Activated T-helper 2 cell treated with anti-CD3 and anti-CD28 coated beads, Interferon-gamma antibody, Interleukin-2, Interleukin-4, amounts not matched to agents 10 μg/mL and 5 μg/mL and 100 μg/mL, durations not matched to agents 14 hours and 24 hours and 36 hours (primary cell): Measurements from ENCODE around the gene THRA. TPM values are rescaled to one million over a fixed set of nuclear protein-coding genes. Genes with fewer than 3 reads are reported as not detected.

ENCODE experiments used
- DNase-seq: peaks from one replicate; pipeline ENCODE4 v3.0.0; 2021; ENCODE audit warnings: low spot score
- H3K27ac Mint-ChIP-seq: one replicate; pipeline ENCODE4 v1.8.0; 2021; ENCODE audit warnings: mixed read lengths
- H3K27me3 Mint-ChIP-seq: one replicate; pipeline ENCODE4 v1.8.0; 2021; ENCODE audit warnings: low read depth, mixed read lengths
- H3K36me3 Mint-ChIP-seq: one replicate; pipeline ENCODE4 v1.8.0; 2021; ENCODE audit warnings: low read depth, mixed read lengths
- H3K4me1 Mint-ChIP-seq: one replicate; pipeline ENCODE4 v1.8.0; 2021; ENCODE audit warnings: low read depth, mixed read lengths
- H3K4me3 Mint-ChIP-seq: one replicate; pipeline ENCODE4 v1.8.0; 2021; ENCODE audit warnings: low read depth, mild to moderate bottlenecking, moderate library complexity, mixed read lengths
- H3K9me3 Mint-ChIP-seq: one replicate; pipeline ENCODE4 v1.8.0; 2021; ENCODE audit warnings: mixed read lengths
- intact Hi-C: fragments of 100-400 bp; cut with micrococcal nuclease; formaldehyde crosslinking; loops from one replicate; pipeline ENCODE4 v1.15.1; 2023
- total RNA-seq: library from RNA; stranded (reverse); gene quantifications from 2 replicates; pipeline ENCODE4 v1.2.3, GENCODE V29; 2022

THRA gene
- total RNA-seq, 1 donor from 2014 or later = 5.6 TPM

DNA sequence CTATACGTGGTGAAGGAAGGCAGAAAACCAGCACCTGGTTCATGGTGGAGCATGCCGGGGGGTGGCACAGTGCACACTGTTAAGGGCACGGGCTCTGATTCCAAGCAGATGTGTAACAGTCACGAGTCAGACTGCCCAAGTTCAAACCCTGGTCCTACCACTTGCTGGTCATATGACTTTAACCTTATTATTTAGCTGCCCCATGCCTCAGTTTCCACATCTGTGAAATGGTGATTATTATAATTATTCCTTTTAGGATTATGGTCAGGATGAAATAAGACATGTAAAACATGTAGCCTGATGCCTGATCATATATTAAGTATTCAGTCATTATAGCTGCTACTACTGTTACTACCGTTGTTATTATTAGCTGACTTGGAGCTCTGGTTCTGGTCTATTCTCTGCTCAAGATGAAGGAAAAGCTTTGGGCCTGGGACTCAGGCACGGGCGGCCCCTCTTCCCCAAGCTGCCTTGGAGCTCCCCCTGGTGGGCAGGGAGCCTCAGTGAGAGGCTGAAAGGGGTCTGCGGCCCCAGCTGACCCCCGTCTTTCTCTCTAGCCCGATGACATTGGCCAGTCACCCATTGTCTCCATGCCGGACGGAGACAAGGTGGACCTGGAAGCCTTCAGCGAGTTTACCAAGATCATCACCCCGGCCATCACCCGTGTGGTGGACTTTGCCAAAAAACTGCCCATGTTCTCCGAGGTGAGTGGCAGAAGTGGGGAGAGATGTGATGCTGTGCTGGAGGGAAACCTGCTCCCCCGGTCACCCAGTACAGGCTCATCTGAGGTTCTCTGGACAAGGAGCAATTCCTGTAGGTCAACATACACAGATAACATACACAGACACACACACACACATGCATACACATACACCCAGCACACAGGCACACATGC lies 23.6 kb downstream of the THRA start:
- Mint-ChIP-seq H3K27me3 (no peaks in the 10 kb centered on the region), H3K27ac (no peak overlapping the region), H3K36me3 (peaks cover 4% of the 10 kb centered on the region), H3K9me3 (no peaks in the 10 kb centered on the region), H3K4me3 (no peak overlapping the region), H3K4me1 (no peaks in the 10 kb centered on the region)
- intact Hi-C loops = loop anchor here (1.0 kb wide), 1 partner anchor 73 kb away; no protein-coding TSS in a partner anchor
- no peak for DNase-seq

- DNase-seq = no peak
- H3K9me3 Mint-ChIP-seq = no peaks in the 10 kb centered on the region
- no peak overlapping the region for H3K27ac Mint-ChIP-seq
- peaks cover 4% of the 10 kb centered on the region for H3K36me3 Mint-ChIP-seq
- no peaks in the 10 kb centered on the region for H3K27me3 Mint-ChIP-seq
- intact Hi-C loops = no loop called here
- no peak overlapping the region for H3K4me3 Mint-ChIP-seq
- H3K4me1 Mint-ChIP-seq = no peaks in the 10 kb centered on the region
These were observed 24.5 kb downstream of the THRA start for GRCh38 chr17:40087049-40087794.

- intact Hi-C loops = no loop called here
- Mint-ChIP-seq H3K4me3 (no peak overlapping the region), H3K4me1 (no peaks in the 10 kb centered on the region), H3K27me3 (no peaks in the 10 kb centered on the region), H3K9me3 (no peaks in the 10 kb centered on the region), H3K36me3 (peaks cover 4% of the 10 kb centered on the region), H3K27ac (no peak overlapping the region)
- DNase-seq = no peak
These were observed 25.3 kb downstream of the THRA start for GRCh38 chr17:40087903-40088718.

DNA sequence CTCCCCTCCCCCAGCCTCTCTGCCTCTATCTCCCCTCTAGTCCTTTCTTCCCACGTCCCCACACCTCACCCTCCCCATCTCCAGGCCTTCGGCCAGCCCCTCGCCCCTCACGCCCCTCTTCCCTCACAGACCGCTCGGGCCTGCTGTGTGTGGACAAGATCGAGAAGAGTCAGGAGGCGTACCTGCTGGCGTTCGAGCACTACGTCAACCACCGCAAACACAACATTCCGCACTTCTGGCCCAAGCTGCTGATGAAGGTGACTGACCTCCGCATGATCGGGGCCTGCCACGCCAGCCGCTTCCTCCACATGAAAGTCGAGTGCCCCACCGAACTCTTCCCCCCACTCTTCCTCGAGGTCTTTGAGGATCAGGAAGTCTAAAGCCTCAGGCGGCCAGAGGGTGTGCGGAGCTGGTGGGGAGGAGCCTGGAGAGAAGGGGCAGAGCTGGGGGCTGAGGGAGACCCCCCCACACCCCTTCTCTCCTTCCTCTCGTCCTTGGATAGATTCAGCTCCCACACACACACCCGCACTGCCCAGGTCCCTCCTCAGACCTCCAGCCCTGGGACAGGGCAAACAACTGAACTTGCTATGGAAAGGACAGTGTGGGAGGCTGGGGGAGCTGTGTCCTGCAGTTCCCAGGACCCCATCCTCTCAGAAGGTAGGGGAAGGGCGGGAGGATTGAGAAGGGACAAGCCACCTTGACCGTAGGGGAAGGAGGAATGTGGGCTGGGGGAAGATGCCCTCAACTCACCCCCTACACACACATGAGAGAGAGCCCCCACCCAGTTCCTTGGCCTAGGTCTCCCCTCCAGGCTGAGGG lies 26.5 kb downstream of the THRA start:
- H3K36me3 Mint-ChIP-seq = peaks cover 14% of the 10 kb centered on the region
- no peak overlapping the region for H3K27ac Mint-ChIP-seq
- H3K9me3 Mint-ChIP-seq = no peaks in the 10 kb centered on the region
- no peaks in the 10 kb centered on the region for H3K27me3 Mint-ChIP-seq
- intact Hi-C loops = no loop called here
- H3K4me1 Mint-ChIP-seq = peaks cover 4% of the 10 kb centered on the region
- DNase-seq = no peak
- H3K4me3 Mint-ChIP-seq = no peak overlapping the region

DNA sequence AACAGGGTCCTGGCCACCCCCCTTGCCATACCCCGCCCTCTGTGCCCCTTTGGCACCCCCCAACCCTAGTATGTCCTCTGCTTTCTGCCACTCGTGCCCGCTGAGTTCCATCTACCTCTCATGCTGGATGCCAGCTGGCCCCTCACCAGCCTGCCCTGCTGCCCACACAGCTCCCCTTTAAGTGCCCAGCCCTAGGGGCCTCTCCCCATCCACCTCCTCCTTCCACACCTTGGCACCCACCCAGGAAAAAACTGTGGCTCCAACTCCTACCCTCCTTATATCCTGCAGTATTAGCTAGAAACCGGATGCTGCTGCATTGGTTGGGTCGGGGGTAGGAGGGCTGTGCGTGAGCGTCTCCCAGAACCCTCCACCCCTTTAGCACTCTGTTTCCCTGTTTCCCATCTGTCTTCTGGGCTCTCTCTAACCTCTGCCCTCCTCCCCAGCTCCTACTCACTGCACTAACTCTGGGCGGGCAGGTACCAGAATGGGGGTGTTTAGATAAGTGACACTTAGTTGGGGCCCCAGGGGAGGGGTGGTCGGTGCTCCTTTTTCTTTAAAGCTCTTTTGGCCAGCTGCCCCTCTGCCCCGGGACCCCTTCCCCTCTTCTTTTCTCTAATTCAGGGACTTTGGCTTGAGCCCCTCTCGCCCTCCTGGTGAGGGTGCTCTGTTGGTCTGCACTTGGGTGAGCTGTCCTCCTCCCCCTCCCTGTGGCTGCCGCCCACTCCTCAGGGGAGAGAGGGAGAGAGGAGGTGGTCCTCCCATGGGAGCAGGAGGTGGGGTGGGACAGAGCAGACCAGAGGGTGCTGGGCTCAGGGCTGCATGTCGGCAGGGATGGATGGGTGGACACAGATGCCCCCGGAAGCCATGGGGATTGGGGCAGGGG lies 27.7 kb downstream of the THRA start:
- Mint-ChIP-seq H3K27ac (no peak overlapping the region), H3K4me1 (peaks cover 13% of the 10 kb centered on the region), H3K36me3 (peaks cover 22% of the 10 kb centered on the region), H3K27me3 (no peaks in the 10 kb centered on the region), H3K9me3 (no peaks in the 10 kb centered on the region), H3K4me3 (no peak overlapping the region)
- intact Hi-C loops = loop anchor here (10.0 kb wide), 1 partner anchor 136 kb away; no protein-coding TSS in a partner anchor
- no peak for DNase-seq

DNA sequence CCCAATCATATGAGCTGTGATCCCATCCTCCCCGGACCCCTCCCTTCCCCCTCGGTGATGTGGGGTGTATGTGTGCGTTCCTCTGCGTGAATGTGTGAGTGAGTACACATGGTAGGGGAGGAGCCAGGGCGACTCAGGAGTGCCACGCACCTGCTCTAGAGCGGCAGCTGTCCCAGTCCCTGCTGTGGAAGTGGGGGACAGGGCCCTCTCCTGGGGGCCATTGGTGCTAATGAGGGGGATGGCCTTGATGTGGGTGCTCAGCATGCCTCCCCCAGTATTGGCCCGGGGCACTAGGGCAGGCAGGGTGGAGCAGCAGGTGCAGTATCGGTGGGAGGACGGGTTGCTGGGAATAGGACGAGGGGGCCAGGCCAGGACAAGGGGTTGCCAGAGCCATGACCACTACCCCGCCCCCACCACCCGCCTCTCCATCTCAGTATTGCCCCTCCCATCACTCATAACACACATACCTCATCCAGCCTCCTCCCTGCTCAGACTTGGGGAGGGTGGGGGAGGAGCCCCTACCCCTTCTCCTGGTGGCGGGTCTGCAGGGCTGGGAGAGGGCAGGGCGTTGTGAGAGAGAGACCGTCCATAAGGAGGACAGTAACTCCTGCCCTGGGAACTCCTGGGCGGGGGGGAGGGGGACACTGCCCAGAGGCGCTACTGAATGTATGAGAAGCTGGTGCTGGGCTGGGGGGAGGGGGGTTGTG lies 29.1 kb downstream of the THRA start:
- H3K27me3 Mint-ChIP-seq = no peaks in the 10 kb centered on the region
- H3K36me3 Mint-ChIP-seq = peaks cover 36% of the 10 kb centered on the region
- peaks cover 25% of the 10 kb centered on the region for H3K4me1 Mint-ChIP-seq
- H3K9me3 Mint-ChIP-seq = no peaks in the 10 kb centered on the region
- no peak for DNase-seq
- no peak overlapping the region for H3K27ac Mint-ChIP-seq
- intact Hi-C loops = loop anchor here (10.0 kb wide), 1 partner anchor 137 kb away; no protein-coding TSS in a partner anchor
- H3K4me3 Mint-ChIP-seq = no peak overlapping the region

GRCh38 chr17:40092581-40092980 lies 29.8 kb downstream of the THRA start:
- H3K27me3 Mint-ChIP-seq = no peaks in the 10 kb centered on the region
- H3K27ac Mint-ChIP-seq = no peak overlapping the region
- intact Hi-C loops = loop anchor here (10.0 kb wide), 1 partner anchor 138 kb away; no protein-coding TSS in a partner anchor
- DNase-seq = no peak
- H3K36me3 Mint-ChIP-seq = peaks cover 43% of the 10 kb centered on the region
- H3K9me3 Mint-ChIP-seq = no peaks in the 10 kb centered on the region
- no peak overlapping the region for H3K4me3 Mint-ChIP-seq
- peaks cover 33% of the 10 kb centered on the region for H3K4me1 Mint-ChIP-seq

DNA sequence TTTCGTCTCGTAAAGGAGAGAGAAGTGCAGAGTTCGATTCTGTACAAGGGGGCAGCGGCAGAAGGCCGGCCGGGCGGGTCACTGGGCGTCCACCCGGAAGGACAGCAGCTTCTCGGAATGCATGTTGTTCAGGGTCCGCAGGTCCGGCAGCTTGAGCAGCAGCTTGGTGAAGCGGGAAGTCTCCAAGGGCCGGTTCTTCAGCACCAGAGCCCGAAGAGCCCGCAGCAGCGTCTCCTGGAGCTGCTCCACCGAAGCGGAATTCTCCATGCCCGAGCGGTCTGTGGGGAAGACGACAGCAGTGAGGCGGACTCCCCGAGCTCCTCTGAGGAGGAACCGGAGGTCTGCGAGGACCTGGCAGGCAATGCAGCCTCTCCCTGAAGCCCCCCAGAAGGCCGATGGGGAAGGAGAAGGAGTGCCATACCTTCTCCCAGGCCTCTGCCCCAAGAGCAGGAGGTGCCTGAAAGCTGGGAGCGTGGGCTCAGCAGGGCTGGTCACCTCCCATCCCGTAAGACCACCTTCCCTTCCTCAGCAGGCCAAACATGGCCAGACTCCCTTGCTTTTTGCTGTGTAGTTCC lies 30.3 kb downstream of the THRA start:
- peaks cover 38% of the 10 kb centered on the region for H3K4me1 Mint-ChIP-seq
- intact Hi-C loops = loop anchor here (10.0 kb wide), 1 partner anchor 138 kb away; no protein-coding TSS in a partner anchor
- H3K36me3 Mint-ChIP-seq = peaks cover 48% of the 10 kb centered on the region
- no peaks in the 10 kb centered on the region for H3K27me3 Mint-ChIP-seq
- H3K27ac Mint-ChIP-seq = no peak overlapping the region
- no peak overlapping the region for H3K4me3 Mint-ChIP-seq
- no peak for DNase-seq
- no peaks in the 10 kb centered on the region for H3K9me3 Mint-ChIP-seq

GRCh38 chr17:40093580-40094201 lies 30.9 kb downstream of the THRA start:
- H3K36me3 Mint-ChIP-seq = peaks cover 54% of the 10 kb centered on the region
- DNase-seq = no peak
- no peak overlapping the region for H3K4me3 Mint-ChIP-seq
- intact Hi-C loops = loop anchor here (10.0 kb wide), 1 partner anchor 139 kb away; no protein-coding TSS in a partner anchor
- H3K27ac Mint-ChIP-seq = no peak overlapping the region
- no peaks in the 10 kb centered on the region for H3K9me3 Mint-ChIP-seq
- no peaks in the 10 kb centered on the region for H3K27me3 Mint-ChIP-seq
- H3K4me1 Mint-ChIP-seq = peaks cover 44% of the 10 kb centered on the region

- no peak for DNase-seq
- Mint-ChIP-seq H3K4me1 (peaks cover 49% of the 10 kb centered on the region), H3K9me3 (no peaks in the 10 kb centered on the region), H3K27me3 (no peaks in the 10 kb centered on the region), H3K36me3 (peaks cover 56% of the 10 kb centered on the region), H3K4me3 (no peak overlapping the region), H3K27ac (no peak overlapping the region)
- intact Hi-C loops = loop anchor here (5.0 to 10.0 kb wide), 2 partner anchors 33 to 140 kb away; partner anchors contain the start of gene THRA
These were observed 32.1 kb downstream of the THRA start for GRCh38 chr17:40094874-40095273.
